Breast epithelium (tissue), 3 donors: Measurements from ENCODE around the gene NAALADL1.

ENCODE experiments used
- CTCF ChIP-seq, 3 donors: fragments of 450-650 bp; IDR thresholded peaks; one replicate each; pipeline ENCODE4 v1.5.1; 2016 to 2017; ENCODE audit warnings: antibody characterized with exemption in 3 of 3, mild to moderate bottlenecking in 3 of 3, moderate library complexity in 3 of 3
- POLR2AphosphoS5 ChIP-seq, 3 donors: sonication (generic); formaldehyde crosslinking; IDR thresholded peaks; one replicate each; pipeline ENCODE4 v1.6.1; 2017; ENCODE audit warnings: antibody characterized with exemption in 3 of 3

DNA sequence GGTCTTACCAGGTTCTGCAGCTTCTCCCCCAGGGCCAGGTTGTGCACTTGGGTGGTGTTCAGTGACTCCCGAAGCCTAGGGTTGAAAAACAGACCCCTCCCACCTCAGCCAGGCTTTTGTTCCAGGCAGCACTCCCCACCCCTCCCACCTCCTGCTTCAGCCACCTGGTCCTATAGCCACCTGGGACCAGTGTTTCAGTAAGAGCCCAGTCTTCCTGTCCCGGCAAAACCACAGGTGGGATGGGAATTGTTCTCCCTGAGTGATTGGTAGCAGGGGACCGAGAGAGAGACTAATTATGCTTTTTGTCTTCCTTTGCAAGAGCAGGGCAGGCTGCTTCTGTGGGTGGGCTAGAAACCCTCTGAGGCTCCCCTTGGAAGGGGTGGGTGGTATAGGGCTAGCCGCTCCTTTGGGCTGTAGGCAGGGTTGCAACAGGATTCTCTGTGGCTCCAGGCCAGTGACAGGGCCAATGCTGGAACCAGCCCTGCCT lies 8.5 kb upstream of the NAALADL1 start:
- TF ChIP-seq POLR2AphosphoS5 (IDR thresholded peaks at IDR 0.05), result no peak
- TF ChIP-seq CTCF (IDR thresholded peaks at IDR 0.05), result no peak
